T-cell (primary cell): ENCODE data around the gene POLR1D. TPM values are rescaled to one million over a fixed set of nuclear protein-coding genes. Genes with fewer than 3 reads are reported as not detected.
A peak's percentile ranks its signal among the peaks of the same experiment; 100 is the strongest.

Experiments
- ATAC-seq, 4 experiments: fragments of 200-7000 bp in 3 of 4; fragments of 150-1000 bp in 1 of 4; cut with Tn5 transposase; replicated peaks in 1 of 4; 1 replicate in 3 of 4; 2 replicates in 1 of 4; pipeline ENCODE4 v1.10.0; 2021; ENCODE audit warnings: moderate library complexity in 3 of 4, mild to moderate bottlenecking in 2 of 4, moderate number of reproducible peaks in 1 of 4
- CTCF ChIA-PET, 2 donors: fragments of 300-600 bp; sonication (Branson Sonifier 250); formaldehyde crosslinking; loops; one replicate each; lab custom pipeline; 2022; ENCODE audit warnings: antibody characterized with exemption in 2 of 2; lab: Charles Lee
- POLR2A ChIA-PET, 2 donors: fragments of 300-600 bp; sonication (Branson Sonifier 250); formaldehyde crosslinking; loops; one replicate each; lab custom pipeline; 2022; ENCODE audit warnings: antibody characterized with exemption in 2 of 2; lab: Charles Lee
- DNase-seq, 35 experiments: peaks; one replicate each; pipeline versions ENCODE4 v3.0.0 to v3.0.0-alpha.2; 2013 to 2023
- H3K27ac ChIP-seq: one replicate; pipeline ENCODE4 v1.5.1; 2013; ENCODE audit warnings: low read length
- H3K27me3 ChIP-seq, 2 experiments: replicated peaks in 1 of 2; 1 replicate in 1 of 2; 2 replicates in 1 of 2; pipeline versions ENCODE4 v1.6.1 to v1.7.0; 2013; ENCODE audit warnings: low read length in 1 of 2, mixed read lengths in 1 of 2; ENCODE audit not compliant: control insufficient read depth in 2 of 2, insufficient read depth in 2 of 2; ENCODE audit errors: extremely low read depth in 1 of 2
- H3K36me3 ChIP-seq, 2 donors: 1 replicate in 1 of 2; 2 replicates in 1 of 2; pipeline versions ENCODE4 v1.6.1 to v1.7.0; 2013; ENCODE audit warnings: low read length in 1 of 2; ENCODE audit not compliant: control insufficient read depth in 2 of 2, insufficient read depth in 1 of 2; ENCODE audit errors: extremely low read depth in 1 of 2
- H3K4me1 ChIP-seq, 2 experiments: 1 replicate in 1 of 2; 2 replicates in 1 of 2; pipeline versions ENCODE4 v1.6.1 to v1.7.0; 2013; ENCODE audit warnings: low read length in 2 of 2, mixed read lengths in 1 of 2; ENCODE audit not compliant: insufficient read depth in 2 of 2, control insufficient read depth in 1 of 2; ENCODE audit errors: extremely low read depth in 1 of 2
- H3K4me3 ChIP-seq, 2 donors: 1 replicate in 1 of 2; 2 replicates in 1 of 2; pipeline versions ENCODE4 v1.5.1 to v1.7.0; 2013; ENCODE audit warnings: mild to moderate bottlenecking in 2 of 2, low read length in 1 of 2, moderate library complexity in 1 of 2; ENCODE audit not compliant: control insufficient read depth in 1 of 2; ENCODE audit errors: extremely low read depth in 1 of 2
- H3K9me3 ChIP-seq: 2 replicates; pipeline ENCODE4 v1.7.0; 2013
- H3K27ac Mint-ChIP-seq, 2 donors: one replicate each; pipeline ENCODE4 v1.8.0; 2020 to 2021; ENCODE audit warnings: mild to moderate bottlenecking in 2 of 2, mixed read lengths in 2 of 2
- H3K27me3 Mint-ChIP-seq, 2 donors: one replicate each; pipeline ENCODE4 v1.8.0; 2021 to 2022; ENCODE audit warnings: mixed read lengths in 2 of 2
- H3K36me3 Mint-ChIP-seq: one replicate; pipeline ENCODE4 v1.8.0; 2021; ENCODE audit warnings: mixed read lengths
- H3K4me1 Mint-ChIP-seq, 3 donors: one replicate each; pipeline ENCODE4 v1.8.0; 2020 to 2022; ENCODE audit warnings: mixed read lengths in 3 of 3, mild to moderate bottlenecking in 1 of 3
- H3K4me3 Mint-ChIP-seq, 3 donors: one replicate each; pipeline ENCODE4 v1.8.0; 2020 to 2022; ENCODE audit warnings: mild to moderate bottlenecking in 3 of 3, mixed read lengths in 3 of 3, moderate library complexity in 3 of 3
- H3K9me3 Mint-ChIP-seq, 3 donors: one replicate each; pipeline ENCODE4 v1.8.0; 2020 to 2022; ENCODE audit warnings: mixed read lengths in 3 of 3
- WGBS: methylation state at CpG from one replicate; pipeline ENCODE4 v1.1.5; 2013; ENCODE audit warnings: missing lambda C conversion rate; ENCODE audit not compliant: insufficient coverage; 5-methylcytosine and 5-hydroxymethylcytosine counted together
- total RNA-seq, 35 experiments: library from RNA in 6 of 35; stranded (reverse) in 6 of 35; fragments of 120-200 nt in 1 of 35; gene quantifications; one replicate each; pipeline versions ENCODE4 v1.2.1 to v1.2.4 and lab custom pipeline; 2013 to 2026

Gene POLR1D
- total RNA-seq, 5 donors from 2014 or later (not counting 1 experiment from before 2014, with no cell fraction given), result 136 to 167 (median 139) TPM

GRCh38 chr13:27659145-27659865 is 37.6 kb downstream of the POLR1D start:
- Mint-ChIP-seq H3K4me3 (no peak overlapping the region), H3K27ac (peak overlapping the region in 1 of 2 donors; percentile 45), H3K4me1 (peaks cover 6 to 23% (median 8%) of the 10 kb centered on the region in 3 donors), H3K36me3 (peaks cover 14% of the 10 kb centered on the region), H3K27me3 (no peaks in the 10 kb centered on the region), H3K9me3 (no peaks in the 10 kb centered on the region)
- peaks cover 4 to 10% of the 10 kb centered on the region in 2 donors for H3K36me3 ChIP-seq
- DNase-seq (no peak), ATAC-seq (no peak)
- H3K9me3 ChIP-seq, result no peaks in the 10 kb centered on the region
- no peaks in the 10 kb centered on the region for H3K27me3 ChIP-seq
- no peaks in the 10 kb centered on the region for H3K4me1 ChIP-seq
- 90% methylated on average over 5 of the region's 7 CpGs for WGBS
- ChIA-PET CTCF (interaction anchor here in 1 of 2 donors (0.6 kb wide), 1 partner anchor 10 kb away, joined by 3 read pairs; no protein-coding TSS in a partner anchor), POLR2A (no interaction called here)
- no peak overlapping the region for H3K4me3 ChIP-seq
- H3K27ac ChIP-seq, result no peak overlapping the region

- no peaks in the 10 kb centered on the region for H3K4me1 ChIP-seq
- Mint-ChIP-seq H3K4me3 (no peak overlapping the region), H3K27ac (no peak overlapping the region), H3K27me3 (no peaks in the 10 kb centered on the region), H3K36me3 (peaks cover 14% of the 10 kb centered on the region), H3K9me3 (no peaks in the 10 kb centered on the region), H3K4me1 (peaks cover 6 to 21% (median 6%) of the 10 kb centered on the region in 3 donors)
- H3K27ac ChIP-seq, result no peak overlapping the region
- ATAC-seq, result no peak
- H3K36me3 ChIP-seq, result peaks cover 4 to 10% of the 10 kb centered on the region in 2 donors
- no peaks in the 10 kb centered on the region for H3K9me3 ChIP-seq
- DNase-seq, result no peak
- no peak overlapping the region for H3K4me3 ChIP-seq
- ChIA-PET CTCF (no interaction called here), POLR2A (no interaction called here)
- H3K27me3 ChIP-seq, result no peaks in the 10 kb centered on the region
- WGBS, result no CpG with 5 or more reads among the region's 6 CpGs
Observed at GRCh38 chr13:27660511-27660910, 38.8 kb downstream of the POLR1D start.

- peaks cover 4 to 15% (median 6%) of the 10 kb centered on the region in 3 donors for H3K4me1 Mint-ChIP-seq
- H3K36me3 Mint-ChIP-seq, result peaks cover 14% of the 10 kb centered on the region
- no peak for DNase-seq
- Histone ChIP-seq H3K27ac (no peak overlapping the region), H3K4me3 (no peak overlapping the region), H3K27me3 (no peaks in the 10 kb centered on the region), H3K36me3 (peaks cover 6 to 14% of the 10 kb centered on the region in 2 donors), H3K9me3 (no peaks in the 10 kb centered on the region), H3K4me1 (no peaks in the 10 kb centered on the region)
- no peak for ATAC-seq
- no peaks in the 10 kb centered on the region for H3K27me3 Mint-ChIP-seq
- CTCF ChIA-PET, result no interaction called here
- POLR2A ChIA-PET, result no interaction called here
- H3K4me3 Mint-ChIP-seq, result no peak overlapping the region
- no peak overlapping the region for H3K27ac Mint-ChIP-seq
- H3K9me3 Mint-ChIP-seq, result no peaks in the 10 kb centered on the region
Observed at GRCh38 chr13:27661017-27661416, 39.3 kb downstream of the POLR1D start.

GRCh38 chr13:27662738-27663470 is 41.2 kb downstream of the POLR1D start:
- CTCF ChIA-PET, result no interaction called here
- no peak for ATAC-seq
- peaks cover 17% of the 10 kb centered on the region for H3K36me3 Mint-ChIP-seq
- H3K27me3 Mint-ChIP-seq, result no peaks in the 10 kb centered on the region
- Histone ChIP-seq H3K36me3 (peaks cover 6 to 19% of the 10 kb centered on the region in 2 donors), H3K4me1 (no peaks in the 10 kb centered on the region), H3K4me3 (no peak overlapping the region), H3K9me3 (no peaks in the 10 kb centered on the region), H3K27me3 (no peaks in the 10 kb centered on the region), H3K27ac (no peak overlapping the region)
- peaks cover 4 to 14% (median 5%) of the 10 kb centered on the region in 3 donors for H3K4me1 Mint-ChIP-seq
- POLR2A ChIA-PET, result no interaction called here
- DNase-seq, result no peak
- H3K4me3 Mint-ChIP-seq, result no peak overlapping the region
- no peaks in the 10 kb centered on the region for H3K9me3 Mint-ChIP-seq
- no CpG with 5 or more reads among the region's 2 CpGs for WGBS
- peak overlapping the region in 1 of 2 donors; percentile 3 for H3K27ac Mint-ChIP-seq

GRCh38 chr13:27663947-27664346 is 42.3 kb downstream of the POLR1D start:
- H3K9me3 ChIP-seq, result no peaks in the 10 kb centered on the region
- ATAC-seq (no peak), DNase-seq (no peak)
- no peak overlapping the region for H3K4me3 ChIP-seq
- H3K4me1 Mint-ChIP-seq, result peaks cover 4 to 14% (median 5%) of the 10 kb centered on the region in 3 donors
- POLR2A ChIA-PET, result no interaction called here
- CTCF ChIA-PET, result no interaction called here
- no peak overlapping the region for H3K27ac ChIP-seq
- H3K9me3 Mint-ChIP-seq, result no peaks in the 10 kb centered on the region
- H3K36me3 Mint-ChIP-seq, result peaks cover 17% of the 10 kb centered on the region
- H3K4me1 ChIP-seq, result no peaks in the 10 kb centered on the region
- no peak overlapping the region for H3K27ac Mint-ChIP-seq
- WGBS, result 89% methylated on average over 6 of the region's 8 CpGs
- H3K27me3 Mint-ChIP-seq, result no peaks in the 10 kb centered on the region
- H3K36me3 ChIP-seq, result peaks cover 6 to 19% of the 10 kb centered on the region in 2 donors
- H3K4me3 Mint-ChIP-seq, result no peak overlapping the region
- no peaks in the 10 kb centered on the region for H3K27me3 ChIP-seq

- H3K4me1 Mint-ChIP-seq, result peaks cover 2 to 13% (median 4%) of the 10 kb centered on the region in 3 donors
- no peak overlapping the region for H3K27ac Mint-ChIP-seq
- WGBS, result no CpG with 5 or more reads among the region's 3 CpGs
- H3K9me3 Mint-ChIP-seq, result no peaks in the 10 kb centered on the region
- no peaks in the 10 kb centered on the region for H3K4me1 ChIP-seq
- no peak overlapping the region for H3K4me3 ChIP-seq
- peaks cover 13% of the 10 kb centered on the region for H3K36me3 Mint-ChIP-seq
- no peaks in the 10 kb centered on the region for H3K9me3 ChIP-seq
- ChIA-PET CTCF (no interaction called here), POLR2A (interaction anchor here in 1 of 2 donors (0.6 kb wide), 1 partner anchor 214 kb away, joined by 4 read pairs; no protein-coding TSS in a partner anchor)
- peaks cover 6 to 10% of the 10 kb centered on the region in 2 donors for H3K36me3 ChIP-seq
- no peaks in the 10 kb centered on the region for H3K27me3 ChIP-seq
- no peaks in the 10 kb centered on the region for H3K27me3 Mint-ChIP-seq
- DNase-seq (no peak), ATAC-seq (no peak)
- H3K4me3 Mint-ChIP-seq, result no peak overlapping the region
- no peak overlapping the region for H3K27ac ChIP-seq
Observed at GRCh38 chr13:27665333-27665732, 43.6 kb downstream of the POLR1D start.
